ENCODE measurements around the gene OR52L1. TPM values are rescaled to one million over a fixed set of nuclear protein-coding genes. Genes with fewer than 3 reads are reported as not detected.

OR52L1 gene
- total and polyA plus RNA-seq, 2 of the 8 experiments (the other 6 are each of a cell fraction or from before 2014, with no cell fraction given), result 0.24 TPM; not detected in 1

DNA sequence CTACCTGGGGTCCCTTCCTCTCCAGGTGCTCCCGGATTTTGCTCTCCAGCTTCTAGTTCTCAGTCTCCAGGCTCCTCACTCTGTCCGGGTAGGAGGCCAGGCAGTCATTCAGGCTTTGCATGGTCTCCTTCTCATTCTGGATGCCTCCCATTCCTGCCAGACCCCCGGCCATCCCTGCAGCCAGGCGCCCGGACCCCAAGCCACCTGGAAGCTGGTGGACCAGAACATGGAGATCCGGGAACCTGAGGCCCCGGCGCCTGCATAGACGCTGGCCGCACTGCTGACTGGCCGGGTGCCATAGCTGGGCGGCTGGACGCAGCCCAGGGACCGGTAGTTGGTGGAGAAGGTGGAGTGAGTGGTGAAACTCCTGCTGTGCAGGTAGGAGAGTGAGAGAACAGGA, 8.0 kb upstream of the OR52L1 start:
- Histone ChIP-seq H3K9ac (replicated peaks in 1 of 4; ENCODE audit: extremely low read depth in 1 of 4, low read depth in 3 of 4, low read length in 3 of 4) (no peak overlapping the region), H3K23me2 (ENCODE audit: low read depth, low read length) (no peaks in the 10 kb centered on the region), H4K91ac (replicated peaks; ENCODE audit: insufficient read length, low read length) (no peak overlapping the region), H3K9me3 (ENCODE audit: insufficient read depth in 2 of 2, low read depth in 1 of 2, low read length in 1 of 2) (no peaks in the 10 kb centered on the region; a peak in 1 of 4 replicates), H4K8ac (ENCODE audit: extremely low read depth, insufficient read depth, low read length) (no peak overlapping the region), H2BK5ac (ENCODE audit: low read depth, low read length) (no peak overlapping the region), H4K20me1 (replicated peaks in 1 of 2; ENCODE audit: control insufficient read depth in 1 of 2, insufficient read depth in 2 of 2, low read length in 2 of 2) (no peaks in the 10 kb centered on the region), H2BK15ac (ENCODE audit: low read length) (no peak overlapping the region), H3K56ac (replicated peaks; ENCODE audit: insufficient read length, low read depth, low read length) (no peak overlapping the region), H3K4me2 (ENCODE audit: insufficient read depth in 1 of 2, low read depth in 2 of 2, low read length in 2 of 2) (no peak overlapping the region), H3K36me3 (ENCODE audit: control insufficient read depth in 2 of 4, insufficient read depth in 4 of 4, low read length in 3 of 4) (no peaks in the 10 kb centered on the region), H3K79me1 (ENCODE audit: low read depth, low read length) (no peaks in the 10 kb centered on the region), H3K4me1 (replicated peaks in 1 of 4; ENCODE audit: control insufficient read depth in 3 of 4, insufficient read depth in 4 of 4, low read length in 3 of 4) (no peaks in the 10 kb centered on the region), H2BK20ac (ENCODE audit: low read length) (no peak overlapping the region), H3K27me3 (replicated peaks in 1 of 4; ENCODE audit: control insufficient read depth in 3 of 4, extremely low read depth in 1 of 4, insufficient read depth in 3 of 4, low read length in 3 of 4) (no peaks in the 10 kb centered on the region), H2AFZ (ENCODE audit: low read length) (no peak overlapping the region), H4K5ac (ENCODE audit: insufficient read length, low read depth, low read length) (no peak overlapping the region), H3K23ac (ENCODE audit: insufficient read length) (no peak overlapping the region), H3K18ac (ENCODE audit: extremely low read depth, low read length) (no peak overlapping the region), H3K14ac (ENCODE audit: insufficient read length) (no peak overlapping the region), H2BK12ac (ENCODE audit: low read depth, low read length) (no peak overlapping the region), H3K79me2 (ENCODE audit: control insufficient read depth in 1 of 2, insufficient read depth in 2 of 2, low read length in 2 of 2) (no peaks in the 10 kb centered on the region), H3K4ac (replicated peaks; ENCODE audit: insufficient read length, low read depth, low read length) (no peak overlapping the region), H3K27ac (ENCODE audit: low read depth, low read length) (no peak overlapping the region), H2BK120ac (replicated peaks; ENCODE audit: low read depth, low read length) (no peak overlapping the region), H2AK5ac (ENCODE audit: low read depth, low read length) (no peak overlapping the region), H3K4me3 (ENCODE audit: extremely low read depth in 1 of 4, insufficient read depth in 2 of 4, low read depth in 3 of 4, low read length in 4 of 4) (no peak overlapping the region)
- DNase-seq (ENCODE audit: low read depth in 1 of 2, low spot score in 2 of 2) (no peak), FAIRE-seq (no peak)
- POLR2A ChIA-PET (ENCODE audit: partially characterized antibody), result no interaction called here
- TF ChIP-seq, protein P1, sequence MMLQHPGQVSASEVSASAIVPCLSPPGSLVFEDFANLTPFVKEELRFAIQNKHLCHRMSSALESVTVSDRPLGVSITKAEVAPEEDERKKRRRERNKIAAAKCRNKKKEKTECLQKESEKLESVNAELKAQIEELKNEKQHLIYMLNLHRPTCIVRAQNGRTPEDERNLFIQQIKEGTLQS (IDR thresholded peaks at IDR 0.05; ENCODE audit: insufficient read depth, low read depth, low read length), result no peak
- 91% methylated on average over 14 of the region's 14 CpGs; no CpG with 5 or more reads in 1 of the 2 experiments for WGBS, 2 experiments (ENCODE audit: extremely low coverage in 1 of 2, insufficient coverage in 1 of 2, insufficient read length in 1 of 2, insufficient replicate concordance in 2 of 2, low coverage in 1 of 2, low lambda C conversion rate in 2 of 2, missing lambda C conversion rate in 1 of 2)
- CTCF ChIA-PET (ENCODE audit: partially characterized antibody), result interaction anchor here (0.6 to 1.6 kb wide), 6 partner anchors 9 to 273 kb away, joined by 3 to 8 read pairs (median 3); no protein-coding TSS in a partner anchor

All from H1 (cell line).